HG03066 (cell line): ENCODE results near the gene SYP.

Source experiments
- ATAC-seq: cut with Tn5 transposase; IDR thresholded peaks from one replicate; pipeline ENCODE4 v1.9.1; 2021; ENCODE audit warnings: low read depth; ENCODE audit not compliant: unreplicated experiment

SYP gene

DNA sequence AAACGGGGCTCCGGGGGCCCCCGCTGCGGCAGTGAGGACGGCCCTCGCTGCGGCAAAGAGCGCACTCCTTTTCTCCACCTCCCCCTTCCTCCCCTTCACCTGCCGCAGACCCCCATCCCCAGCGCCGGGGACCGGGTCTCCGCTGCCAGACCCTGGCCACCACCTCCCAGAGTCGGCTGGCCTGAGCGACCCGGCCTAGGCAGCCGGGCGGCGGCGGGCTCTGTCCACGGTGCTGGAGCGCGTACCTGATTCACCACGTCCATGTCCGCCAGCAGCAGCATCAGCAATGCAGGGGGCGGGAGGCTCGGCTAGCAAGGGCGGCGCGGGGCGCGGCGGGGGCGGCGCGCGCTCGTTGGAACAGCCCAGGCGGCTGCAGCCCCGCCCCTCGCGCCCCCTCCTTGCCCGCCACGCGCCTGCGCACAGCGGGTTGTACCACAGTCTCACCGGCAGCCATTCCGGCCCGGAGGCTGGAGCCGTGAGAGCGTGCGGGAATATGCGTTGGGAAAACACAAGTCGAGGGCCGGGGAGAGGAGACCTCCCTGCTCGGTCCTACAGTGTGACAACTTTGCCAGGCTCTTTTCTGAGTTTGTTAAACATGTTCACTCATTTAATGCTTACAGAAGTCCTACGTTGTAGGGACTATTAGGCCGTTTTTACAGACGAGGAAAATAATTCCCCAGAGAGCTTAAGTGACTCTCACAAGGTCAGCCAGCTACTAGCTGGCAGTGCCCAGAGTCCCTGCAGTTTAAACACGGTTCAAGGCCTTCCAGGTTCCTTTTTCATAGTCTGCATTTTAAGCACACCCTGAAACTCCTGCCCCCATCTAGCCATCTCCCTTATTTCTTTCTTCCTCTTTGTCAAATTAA is at the start of gene SYP:
Gene SYP (minus strand): TSS at position 288 of the 866 bp plus-strand sequence. CDS start 7 bp downstream, at position 281.
- peak; percentile 92 for ATAC-seq

DNA sequence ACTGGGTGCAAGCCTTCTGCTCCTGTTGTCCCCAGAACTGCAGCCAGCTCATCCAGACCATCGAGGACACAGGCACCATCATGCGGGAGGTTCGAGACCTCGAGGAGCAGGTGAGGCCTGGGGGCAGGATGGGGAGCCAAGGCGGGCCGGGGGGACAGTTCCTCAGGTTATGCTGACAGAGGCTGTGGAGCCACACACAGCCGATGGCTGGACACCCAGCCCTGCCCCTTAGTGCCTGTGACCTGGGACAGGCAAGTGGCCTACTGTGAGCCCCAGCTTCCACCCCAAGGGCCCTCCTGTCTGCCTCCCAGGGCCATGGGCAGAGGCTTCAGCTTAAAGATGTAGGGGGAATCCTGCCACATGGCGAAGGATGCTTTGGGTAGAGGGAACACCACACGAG is 49.6 kb upstream of the SYP start:
- ATAC-seq: no peak

DNA sequence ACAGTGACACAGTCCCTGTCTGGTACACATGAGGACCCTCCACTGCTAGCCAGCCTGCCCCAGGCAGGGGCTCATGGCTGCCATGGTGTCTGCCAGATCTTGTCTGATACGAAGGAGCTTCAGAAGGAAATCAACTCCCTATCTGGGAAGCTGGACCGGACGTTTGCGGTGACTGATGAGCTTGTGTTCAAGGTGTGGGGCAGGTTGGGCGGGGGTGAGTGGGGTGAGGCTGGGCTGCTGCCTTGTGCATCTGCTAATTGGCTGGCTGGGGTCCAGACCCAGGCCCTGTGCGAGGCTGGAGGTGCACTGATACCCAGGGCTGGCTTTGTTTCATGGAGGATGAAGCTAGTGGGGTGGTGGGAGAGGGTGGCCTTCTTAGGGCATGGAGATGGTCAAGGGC is 49.1 kb upstream of the SYP start:
- ATAC-seq: no peak

DNA sequence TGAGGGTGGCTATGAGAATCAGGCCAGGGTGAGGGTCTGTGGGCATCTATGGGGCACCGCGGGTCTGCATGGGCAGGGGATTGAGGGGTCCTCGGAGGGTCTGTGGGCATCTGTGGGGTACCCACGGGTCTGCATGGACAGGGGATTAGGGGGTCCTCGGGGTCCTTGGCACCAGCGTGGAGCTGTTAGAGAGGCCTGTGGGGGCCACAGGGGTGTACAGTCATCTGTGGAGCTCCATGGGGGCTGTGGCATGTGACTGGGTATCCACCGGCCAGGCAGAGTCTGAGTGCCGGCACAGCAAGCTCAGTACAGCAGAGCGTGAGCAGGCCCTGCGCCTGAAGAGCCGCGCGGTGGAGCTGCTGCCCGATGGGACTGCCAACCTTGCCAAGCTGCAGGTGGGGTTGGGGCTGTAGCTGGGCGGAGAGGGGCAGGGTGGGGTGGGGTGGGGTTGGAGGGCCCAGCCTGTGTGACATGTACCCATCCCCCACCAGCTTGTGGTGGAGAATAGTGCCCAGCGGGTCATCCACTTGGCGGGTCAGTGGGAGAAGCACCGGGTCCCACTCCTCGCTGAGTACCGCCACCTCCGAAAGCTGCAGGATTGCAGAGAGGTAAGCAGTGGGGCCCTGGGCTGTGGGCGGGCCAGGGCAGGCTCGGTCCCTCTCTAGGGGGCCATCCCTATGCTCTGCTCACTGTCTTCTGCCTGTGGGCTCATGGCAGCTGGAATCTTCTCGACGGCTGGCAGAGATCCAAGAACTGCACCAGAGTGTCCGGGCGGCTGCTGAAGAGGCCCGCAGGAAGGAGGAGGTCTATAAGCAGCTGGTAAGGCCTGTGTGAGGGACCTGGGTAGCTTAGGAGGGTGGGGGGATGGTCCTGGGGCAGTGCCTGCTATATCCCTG is 48.2 kb upstream of the SYP start:
- no peak for ATAC-seq

DNA sequence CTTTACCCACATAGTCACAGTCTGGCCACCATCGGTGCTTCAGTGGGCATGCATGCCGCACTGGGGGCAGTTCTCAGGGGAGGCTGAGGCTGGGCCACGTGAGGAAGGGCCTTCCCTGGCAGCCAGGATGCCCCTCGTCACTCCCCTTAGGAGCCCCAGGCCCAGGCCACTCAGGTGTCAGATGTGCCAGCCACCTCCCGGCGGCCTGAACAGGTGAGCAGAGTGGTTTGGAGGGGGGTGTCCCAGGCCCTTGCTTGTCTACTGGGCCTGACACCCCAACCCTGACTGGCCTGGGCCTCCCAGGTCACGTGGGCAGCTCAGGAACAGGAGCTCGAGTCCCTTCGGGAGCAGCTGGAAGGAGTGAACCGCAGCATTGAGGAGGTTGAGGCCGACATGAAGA is 47.4 kb upstream of the SYP start:
- ATAC-seq: no peak

DNA sequence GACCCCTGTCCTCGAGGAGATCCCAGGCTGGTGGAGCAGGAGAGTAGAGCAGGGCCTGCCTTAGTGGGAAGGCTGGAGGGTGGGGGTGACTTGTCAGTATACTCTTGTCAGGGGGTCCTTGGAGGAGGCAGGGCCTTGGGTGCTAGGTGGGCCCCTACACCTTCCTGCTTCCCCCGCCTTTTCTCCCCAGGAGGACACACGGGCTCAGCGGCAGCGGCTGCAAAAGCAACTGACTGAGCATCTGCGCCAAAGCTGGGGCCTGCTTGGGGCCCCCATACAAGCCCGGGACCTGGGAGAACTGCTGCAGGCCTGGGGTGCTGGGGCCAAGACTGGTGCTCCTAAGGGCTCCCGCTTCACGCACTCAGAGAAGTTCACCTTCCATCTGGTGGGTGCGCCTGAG is 46.5 kb upstream of the SYP start:
- no peak for ATAC-seq

DNA sequence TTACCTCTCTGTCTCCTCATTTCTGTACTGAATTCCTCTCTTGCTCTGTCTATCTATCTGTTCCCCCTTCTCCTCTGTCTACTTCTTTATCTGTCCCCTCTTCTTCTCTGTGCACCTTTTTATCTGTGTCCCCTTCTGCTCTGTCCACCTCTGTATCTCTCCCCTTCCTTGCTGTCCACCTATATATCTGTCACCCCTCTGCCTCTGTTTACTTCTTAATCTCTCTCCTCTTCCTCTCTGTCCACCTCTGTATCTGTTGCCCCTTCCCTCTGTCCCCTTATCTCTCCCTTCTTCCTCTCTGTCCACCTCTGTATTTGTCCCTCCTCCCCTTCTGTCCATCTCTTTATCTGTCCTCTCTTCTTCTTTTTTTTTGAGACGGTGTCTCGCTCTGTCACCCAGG is 44.2 kb upstream of the SYP start:
- no peak for ATAC-seq

DNA sequence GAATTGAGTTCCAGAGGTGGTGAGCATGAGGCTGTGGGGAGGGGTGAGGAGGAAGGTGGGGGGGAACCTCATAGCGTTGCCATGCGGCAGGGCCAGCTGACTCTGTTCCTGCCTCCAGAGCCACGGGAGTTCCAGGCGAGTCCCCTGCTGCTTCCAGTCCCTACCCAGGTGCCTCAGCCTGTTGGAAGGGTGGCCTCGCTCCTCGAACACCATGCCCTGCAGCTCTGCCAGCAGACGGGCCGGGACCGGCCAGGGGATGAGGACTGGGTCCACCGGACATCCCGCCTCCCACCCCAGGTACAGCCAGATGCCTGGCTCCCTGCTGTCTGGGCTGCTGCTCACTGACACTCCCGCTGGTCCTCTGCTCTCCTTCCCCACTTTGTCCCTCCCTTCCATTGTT is 43.2 kb upstream of the SYP start:
- no peak for ATAC-seq

DNA sequence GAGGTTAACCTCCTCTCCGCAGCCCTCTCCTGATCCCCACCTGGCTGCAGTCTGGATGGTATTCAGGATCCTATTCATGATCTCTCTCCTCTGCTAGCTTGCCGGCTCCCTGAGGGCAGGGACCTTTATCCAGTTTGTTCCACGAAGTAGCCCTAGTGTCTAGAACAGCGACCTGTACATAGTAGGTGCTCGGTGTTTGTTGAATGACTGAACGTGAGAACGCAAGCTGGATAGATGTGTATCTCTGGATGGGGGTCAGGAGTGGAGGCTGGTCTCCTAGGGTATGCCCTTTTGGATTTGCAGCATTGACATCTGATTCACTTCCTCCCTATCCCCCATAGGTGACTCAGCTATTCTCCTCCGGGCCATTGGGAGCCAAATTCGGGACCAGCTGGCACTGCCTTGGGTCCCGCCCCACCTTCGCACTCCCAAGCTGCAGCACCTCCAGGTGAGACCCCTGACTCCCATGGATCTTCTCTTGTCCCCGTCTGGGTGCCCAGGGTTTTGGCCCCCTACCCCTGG is 42.6 kb upstream of the SYP start:
- ATAC-seq: no peak

DNA sequence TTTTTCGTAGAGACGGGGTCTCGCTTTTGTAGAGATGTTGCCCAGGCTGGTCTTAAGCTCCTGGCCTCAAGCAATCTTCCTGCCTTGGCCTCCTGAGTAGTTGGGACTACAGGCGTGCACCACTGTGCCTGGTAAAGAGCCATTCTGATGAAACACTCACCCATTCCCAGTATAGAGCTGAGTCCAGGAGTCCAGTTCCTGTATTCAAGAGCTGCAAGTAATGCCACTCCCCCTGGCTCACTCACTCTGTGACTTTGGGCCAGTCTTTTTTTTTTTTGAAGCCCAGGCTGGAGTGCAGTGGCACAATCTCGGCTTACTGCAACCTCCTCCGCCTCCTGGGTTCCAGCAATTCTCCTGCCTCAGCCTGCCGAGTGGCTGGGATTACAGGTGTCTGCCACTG is 38.7 kb upstream of the SYP start:
- ATAC-seq: no peak

DNA sequence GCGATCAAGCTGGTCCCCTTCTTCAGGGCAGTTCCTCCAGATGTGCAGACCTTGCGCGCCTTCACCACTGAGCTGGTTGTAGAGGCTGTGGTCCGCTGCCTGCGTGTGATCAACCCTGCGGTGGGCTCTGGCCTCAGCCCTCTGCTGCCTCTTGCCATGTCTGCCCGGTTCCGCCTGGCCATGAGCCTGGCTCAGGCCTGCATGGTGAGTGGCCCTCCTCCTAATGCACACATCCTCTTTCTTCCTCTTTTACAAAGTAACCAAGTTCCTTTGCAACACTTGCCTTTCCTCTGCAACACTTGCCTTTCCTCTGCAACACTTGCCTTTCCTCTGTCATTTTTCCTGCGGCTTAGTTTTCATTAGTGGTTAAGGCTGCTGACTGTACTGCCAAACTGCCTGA is 37.1 kb upstream of the SYP start:
- no peak for ATAC-seq

DNA sequence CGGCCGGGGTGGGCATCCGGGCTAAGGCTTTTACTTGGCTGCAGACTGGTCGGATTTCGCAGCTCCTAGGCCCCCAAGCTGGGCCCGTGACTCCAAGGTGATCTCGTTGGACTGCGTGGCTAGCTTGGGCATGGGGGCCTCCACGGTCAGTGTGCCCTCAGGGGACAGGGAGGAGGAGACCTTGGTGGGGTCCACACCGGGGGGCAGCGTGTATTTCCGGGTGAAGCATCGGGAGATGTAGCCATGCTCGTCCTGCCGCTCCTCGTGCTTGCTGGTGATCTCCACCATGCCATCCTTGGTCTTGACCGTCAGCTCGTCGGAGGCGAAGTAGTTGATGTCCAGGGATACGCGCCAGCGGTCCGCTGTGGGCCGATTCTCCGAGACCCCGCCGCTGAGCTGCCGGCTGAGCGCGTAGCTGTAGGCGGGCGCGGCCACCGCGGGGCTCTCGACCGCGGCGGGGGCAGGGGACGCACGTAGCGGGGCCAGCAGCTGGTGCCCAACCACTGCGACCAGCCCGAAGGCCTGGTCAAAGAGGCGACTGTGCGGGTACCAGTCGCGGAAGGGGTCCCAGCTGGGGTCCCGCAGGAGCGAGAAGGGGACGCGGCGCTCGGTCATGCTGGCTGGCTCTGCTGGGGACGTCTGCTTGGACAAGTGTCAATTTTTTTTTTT is 34.0 kb upstream of the SYP start:
- ATAC-seq: no peak

DNA sequence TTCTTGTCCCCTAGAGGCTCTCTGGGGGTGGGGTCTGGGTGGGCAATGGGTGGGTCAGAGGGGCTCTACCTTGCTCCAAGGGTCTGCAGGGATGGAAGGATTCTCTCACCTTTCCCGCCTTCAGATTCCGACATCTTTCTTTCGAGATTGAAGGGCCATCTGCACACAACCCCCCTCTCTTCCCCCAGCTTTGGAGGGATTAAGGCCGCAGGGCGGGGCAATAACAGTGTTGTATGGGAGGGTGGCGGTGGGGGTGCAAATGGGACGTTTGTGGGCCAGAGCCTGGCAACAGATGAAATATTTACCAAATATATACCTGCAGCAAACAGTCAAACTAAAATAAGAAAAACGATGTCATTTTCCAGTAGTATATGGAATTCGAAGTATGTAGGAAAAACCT is 33.2 kb upstream of the SYP start, which contains the start of gene CACNA1F:
Gene CACNA1F (minus strand): TSS at position 165 of the 400 bp plus-strand sequence. CDS start 31 bp downstream, at position 134.
- ATAC-seq: no peak

DNA sequence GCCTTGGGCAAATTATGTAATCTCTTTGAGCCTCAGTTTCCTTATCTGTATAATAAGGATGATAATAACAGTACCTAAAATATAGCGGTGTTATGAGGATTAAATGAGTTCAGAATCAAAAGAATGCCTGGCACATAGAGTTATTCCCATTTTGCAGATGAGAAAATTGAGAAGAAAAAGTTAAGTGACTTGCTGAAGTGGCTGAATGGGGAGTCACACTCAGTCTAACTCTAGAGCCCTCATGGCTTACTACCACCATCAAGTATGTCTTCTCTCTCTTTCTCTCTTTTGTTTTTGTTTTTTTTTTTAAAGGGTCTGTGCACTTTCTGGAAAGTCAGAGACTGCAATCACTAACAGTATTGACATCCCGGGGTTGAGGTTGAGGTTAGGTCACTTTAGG is 32.5 kb upstream of the SYP start:
- ATAC-seq: no peak

DNA sequence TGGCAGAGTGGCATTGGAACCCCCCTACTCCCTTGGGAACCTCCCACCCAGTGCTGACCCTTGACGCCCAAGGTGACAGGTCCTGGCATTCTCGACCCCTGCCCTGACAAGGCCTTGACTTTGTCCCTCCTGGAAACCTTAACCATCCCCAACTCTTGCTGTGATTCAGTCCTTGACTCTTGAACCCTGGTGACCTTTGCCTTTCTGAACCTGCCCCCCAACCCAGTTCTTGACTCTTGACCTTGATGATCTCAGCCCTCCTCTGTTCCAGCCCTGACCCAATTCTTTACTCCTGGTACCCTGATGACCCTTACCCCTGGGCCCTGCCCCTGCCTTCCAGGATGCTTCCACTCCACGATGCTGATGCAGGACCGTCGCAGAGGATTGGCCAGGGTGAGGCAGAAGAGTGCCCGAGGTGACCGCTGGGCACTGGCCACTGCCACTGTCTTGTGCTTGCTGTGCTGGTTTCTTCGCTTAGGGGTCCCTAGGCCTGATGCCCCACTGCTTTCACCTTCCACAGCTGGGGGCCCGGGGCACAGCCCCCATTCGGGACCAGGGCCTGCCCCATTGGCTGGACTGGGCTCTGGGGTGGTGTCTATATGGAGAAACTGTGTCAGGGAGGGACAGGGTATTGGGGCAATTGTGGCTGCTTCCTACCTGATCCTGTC is 31.5 kb upstream of the SYP start:
- no peak for ATAC-seq

DNA sequence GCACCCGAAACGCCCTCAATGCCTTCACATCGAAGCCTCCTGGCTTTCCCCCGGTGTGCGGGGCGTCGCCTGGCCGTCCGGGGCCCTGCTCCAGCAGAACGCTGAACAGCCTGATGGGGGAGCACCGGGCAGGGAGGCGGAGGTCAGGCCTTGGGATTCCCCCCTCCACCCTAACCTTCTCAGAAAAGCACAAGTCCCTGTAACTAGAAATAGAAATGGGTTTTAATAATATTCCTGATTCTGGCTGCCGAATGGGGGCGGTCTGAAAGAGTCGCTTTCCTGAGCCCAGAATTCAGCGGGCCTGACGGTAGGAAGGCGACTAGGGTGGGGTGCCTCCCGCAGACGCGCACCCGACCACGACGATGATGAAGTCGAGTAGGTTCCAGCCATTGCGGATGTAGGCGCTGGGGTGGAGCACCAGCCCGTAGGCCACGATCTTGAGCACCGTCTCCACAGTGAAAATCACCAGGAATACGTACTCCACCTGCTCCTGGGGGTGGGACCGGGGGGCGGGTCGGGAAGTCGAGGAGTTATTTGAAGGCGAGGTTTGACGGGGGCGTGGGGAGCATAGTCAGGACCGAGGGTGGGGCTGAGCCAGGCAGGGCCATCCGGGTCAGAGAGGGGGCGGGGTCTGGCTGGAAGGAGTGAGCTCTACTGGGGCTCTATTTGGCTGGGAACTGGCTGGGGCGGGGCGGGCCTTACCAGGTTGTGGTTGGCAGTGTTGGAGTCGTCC is 30.7 kb upstream of the SYP start:
- peak; percentile 68 for ATAC-seq

DNA sequence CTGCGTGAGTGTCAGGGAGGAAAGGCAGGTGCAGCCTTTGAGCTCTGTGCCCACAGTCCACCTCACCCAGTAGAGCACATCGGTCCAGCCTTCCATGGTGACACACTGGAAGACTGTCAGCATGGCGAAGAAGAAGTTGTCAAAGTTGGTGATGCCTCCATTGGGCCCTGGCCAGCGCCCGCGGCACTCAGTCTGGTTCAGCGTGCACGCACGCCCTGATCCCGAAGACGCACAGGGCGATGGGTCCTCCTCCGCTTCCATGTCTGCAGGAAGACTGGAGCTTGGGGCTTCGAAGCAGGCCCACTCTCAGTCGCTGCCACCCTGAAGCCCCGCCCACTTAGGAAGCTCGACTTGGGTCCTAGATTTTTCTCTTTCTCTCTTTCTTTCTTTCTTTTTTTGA is 28.2 kb upstream of the SYP start:
- no peak for ATAC-seq

DNA sequence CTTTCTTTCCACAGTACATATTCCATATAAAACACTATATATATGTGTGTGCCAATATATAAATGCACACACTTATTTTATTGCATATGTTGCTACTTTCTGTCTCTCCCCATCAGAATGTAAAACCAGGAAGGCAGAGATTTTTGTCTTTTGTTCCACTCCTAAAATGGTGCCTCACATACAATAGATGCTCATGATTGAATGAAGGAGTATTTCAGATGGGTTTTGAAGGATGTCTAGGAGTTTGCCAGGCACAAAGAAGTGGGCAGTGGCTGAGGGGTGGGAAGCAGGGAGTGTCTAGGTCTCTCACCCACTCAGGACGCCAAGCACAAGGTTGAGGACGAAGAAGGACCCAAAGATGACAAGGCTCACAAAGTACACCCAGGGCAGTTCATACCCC is 27.7 kb upstream of the SYP start:
- ATAC-seq: no peak

DNA sequence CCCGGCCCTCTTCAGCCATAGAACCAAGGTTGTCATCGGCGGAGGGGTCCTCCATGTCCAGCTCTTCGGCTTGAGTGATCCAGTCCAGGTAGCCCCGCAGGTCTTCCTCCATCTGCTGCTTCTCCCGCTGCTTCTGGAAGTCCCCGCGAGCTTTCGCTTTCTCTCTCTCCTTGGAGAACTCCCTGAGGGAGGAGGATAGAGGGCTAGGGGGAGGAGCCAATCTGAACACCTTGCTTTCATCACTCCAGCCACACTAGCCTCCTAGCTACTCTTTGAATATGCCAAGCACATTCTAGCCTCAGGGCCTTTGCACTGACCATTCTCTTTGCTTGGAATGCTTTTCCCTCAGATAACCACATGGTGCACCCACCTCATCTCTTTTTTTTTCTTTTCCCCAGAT is 27.0 kb upstream of the SYP start:
- no peak for ATAC-seq

DNA sequence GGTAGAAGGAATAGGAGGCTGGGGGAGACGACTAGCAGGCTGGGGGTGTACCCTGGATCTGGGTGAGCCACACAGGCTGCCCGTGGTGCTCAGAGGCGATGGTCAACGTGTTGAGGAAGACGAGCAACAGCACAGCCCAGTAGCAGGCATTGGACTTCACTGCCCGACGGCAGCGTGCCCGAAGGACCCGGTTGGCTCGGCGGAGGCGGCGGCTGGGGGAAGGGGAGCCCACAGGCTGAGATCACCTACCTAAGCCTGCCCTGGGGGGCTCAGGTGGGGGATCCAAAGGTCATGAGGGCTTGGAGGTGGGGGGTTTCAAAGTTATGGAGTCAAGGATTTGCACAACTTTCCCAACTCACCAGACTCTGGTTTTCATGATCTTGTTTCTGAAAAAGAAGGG is 25.9 kb upstream of the SYP start:
- no peak for ATAC-seq
